Measurements from ENCODE around the gene SCD5. TPM values are rescaled to one million over a fixed set of nuclear protein-coding genes. Genes with fewer than 3 reads are reported as not detected.

The SCD5 gene
- total RNA-seq, 4 donors from 2014 or later: 0.70 to 5.0 (median 3.0) TPM

- TF ChIP-seq CTCF (IDR thresholded peaks at IDR 0.05): no peak
- no peak for TF ChIP-seq POLR2A (IDR thresholded peaks at IDR 0.05)
- no peak for DNase-seq
- Histone ChIP-seq H3K36me3 (no peaks in the 10 kb centered on the region), H3K4me3 (no peak overlapping the region), H3K9me3 (no peaks in the 10 kb centered on the region), H3K27ac (no peak overlapping the region), H3K4me1 (no peaks in the 10 kb centered on the region), H3K27me3 (no peaks in the 10 kb centered on the region)
These were observed 188.6 kb downstream of the SCD5 start for GRCh38 chr4:82610041-82610440.

GRCh38 chr4:82606622-82607021, 192.0 kb downstream of the SCD5 start:
- H3K27me3 ChIP-seq: no peaks in the 10 kb centered on the region
- H3K36me3 ChIP-seq: no peaks in the 10 kb centered on the region
- H3K27ac ChIP-seq: no peak overlapping the region
- H3K9me3 ChIP-seq: no peaks in the 10 kb centered on the region
- H3K4me3 ChIP-seq: no peak overlapping the region
- DNase-seq: no peak
- TF ChIP-seq POLR2A (IDR thresholded peaks at IDR 0.05) (no peak), CTCF (IDR thresholded peaks at IDR 0.05) (no peak)
- no peaks in the 10 kb centered on the region for H3K4me1 ChIP-seq

- Histone ChIP-seq H3K4me1 (no peaks in the 10 kb centered on the region), H3K27ac (no peak overlapping the region), H3K9me3 (no peaks in the 10 kb centered on the region), H3K27me3 (no peaks in the 10 kb centered on the region), H3K4me3 (no peak overlapping the region), H3K36me3 (no peaks in the 10 kb centered on the region)
- DNase-seq: no peak
- TF ChIP-seq CTCF (IDR thresholded peaks at IDR 0.05): no peak
- no peak for TF ChIP-seq POLR2A (IDR thresholded peaks at IDR 0.05)
These were observed 194.1 kb downstream of the SCD5 start for GRCh38 chr4:82604522-82604921.

GRCh38 chr4:82601242-82602015, 197.2 kb downstream of the SCD5 start:
- Histone ChIP-seq H3K27me3 (no peaks in the 10 kb centered on the region), H3K4me1 (no peaks in the 10 kb centered on the region), H3K4me3 (no peak overlapping the region), H3K36me3 (no peaks in the 10 kb centered on the region), H3K27ac (no peak overlapping the region), H3K9me3 (no peaks in the 10 kb centered on the region)
- TF ChIP-seq CTCF (IDR thresholded peaks at IDR 0.05) (no peak), POLR2A (IDR thresholded peaks at IDR 0.05) (no peak)
- DNase-seq: no peak

GRCh38 chr4:82599336-82599735, 199.3 kb downstream of the SCD5 start:
- Histone ChIP-seq H3K36me3 (no peaks in the 10 kb centered on the region), H3K9me3 (no peaks in the 10 kb centered on the region), H3K27me3 (no peaks in the 10 kb centered on the region), H3K27ac (no peak overlapping the region), H3K4me3 (no peak overlapping the region), H3K4me1 (no peaks in the 10 kb centered on the region)
- no peak for DNase-seq
- TF ChIP-seq POLR2A (IDR thresholded peaks at IDR 0.05) (no peak), CTCF (IDR thresholded peaks at IDR 0.05) (no peak)

Data from Peyer's patch (tissue), 4 donors.